Measurements from ENCODE around the gene SNRNP40.

Gene SNRNP40

GRCh38 chr1:31243501-31244286 is 52.9 kb downstream of the SNRNP40 start:
- FAIRE-seq (no peak), DNase-seq (ENCODE audit: insufficient read length) (no peak)
- no peak for TF ChIP-seq POLR2AphosphoS5 (IDR thresholded peaks at IDR 0.05; ENCODE audit: low read depth, low read length)
- no peak for TF ChIP-seq POLR2A (IDR thresholded peaks at IDR 0.05; ENCODE audit: low read depth, low read length)
- TF ChIP-seq TAF1 (IDR thresholded peaks at IDR 0.05; ENCODE audit: borderline replicate concordance, low read depth, low read length), result no peak

GRCh38 chr1:31241321-31241720 is 55.3 kb downstream of the SNRNP40 start:
- no peak for FAIRE-seq
- DNase-seq (ENCODE audit: insufficient read length), result no peak
- TF ChIP-seq POLR2AphosphoS5 (IDR thresholded peaks at IDR 0.05; ENCODE audit: low read depth, low read length) (no peak), TAF1 (IDR thresholded peaks at IDR 0.05; ENCODE audit: borderline replicate concordance, low read depth, low read length) (no peak), POLR2A (IDR thresholded peaks at IDR 0.05; ENCODE audit: low read depth, low read length) (no peak)

- FAIRE-seq (no peak), DNase-seq (ENCODE audit: insufficient read length) (no peak)
- TF ChIP-seq POLR2AphosphoS5 (IDR thresholded peaks at IDR 0.05; ENCODE audit: low read depth, low read length) (no peak), TAF1 (IDR thresholded peaks at IDR 0.05; ENCODE audit: borderline replicate concordance, low read depth, low read length) (no peak), POLR2A (IDR thresholded peaks at IDR 0.05; ENCODE audit: low read depth, low read length) (no peak)
These were observed 56.8 kb downstream of the SNRNP40 start, which contains the start of gene NKAIN1 for GRCh38 chr1:31239653-31240241. Gene NKAIN1 (minus strand): TSS chr1:31239887. CDS start chr1:31239547, 340 bp downstream.

- no peak for FAIRE-seq
- TF ChIP-seq POLR2A (IDR thresholded peaks at IDR 0.05; ENCODE audit: low read depth, low read length) (no peak), TAF1 (IDR thresholded peaks at IDR 0.05; ENCODE audit: borderline replicate concordance, low read depth, low read length) (no peak), POLR2AphosphoS5 (IDR thresholded peaks at IDR 0.05; ENCODE audit: low read depth, low read length) (no peak)
- DNase-seq (ENCODE audit: insufficient read length), result no peak
These were observed 57.5 kb downstream of the SNRNP40 start for GRCh38 chr1:31238986-31239613.

- FAIRE-seq, result no peak
- no peak for TF ChIP-seq POLR2AphosphoS5 (IDR thresholded peaks at IDR 0.05; ENCODE audit: low read depth, low read length)
- TF ChIP-seq POLR2A (IDR thresholded peaks at IDR 0.05; ENCODE audit: low read depth, low read length), result no peak
- no peak for TF ChIP-seq TAF1 (IDR thresholded peaks at IDR 0.05; ENCODE audit: borderline replicate concordance, low read depth, low read length)
- DNase-seq (ENCODE audit: insufficient read length), result no peak
These were observed 58.0 kb downstream of the SNRNP40 start for GRCh38 chr1:31238612-31238985.

- FAIRE-seq (no peak), DNase-seq (ENCODE audit: insufficient read length) (no peak)
- no peak for TF ChIP-seq POLR2AphosphoS5 (IDR thresholded peaks at IDR 0.05; ENCODE audit: low read depth, low read length)
- TF ChIP-seq POLR2A (IDR thresholded peaks at IDR 0.05; ENCODE audit: low read depth, low read length), result no peak
- TF ChIP-seq TAF1 (IDR thresholded peaks at IDR 0.05; ENCODE audit: borderline replicate concordance, low read depth, low read length), result no peak
These were observed 61.7 kb downstream of the SNRNP40 start for GRCh38 chr1:31234870-31235269.

- no peak for TF ChIP-seq TAF1 (IDR thresholded peaks at IDR 0.05; ENCODE audit: borderline replicate concordance, low read depth, low read length)
- TF ChIP-seq POLR2A (IDR thresholded peaks at IDR 0.05; ENCODE audit: low read depth, low read length), result no peak
- TF ChIP-seq POLR2AphosphoS5 (IDR thresholded peaks at IDR 0.05; ENCODE audit: low read depth, low read length), result no peak
- DNase-seq (ENCODE audit: insufficient read length) (no peak), FAIRE-seq (no peak)
These were observed 62.4 kb downstream of the SNRNP40 start for GRCh38 chr1:31234123-31234708.

GRCh38 chr1:31232689-31233088 is 63.9 kb downstream of the SNRNP40 start:
- FAIRE-seq (no peak), DNase-seq (ENCODE audit: insufficient read length) (no peak)
- TF ChIP-seq POLR2AphosphoS5 (IDR thresholded peaks at IDR 0.05; ENCODE audit: low read depth, low read length) (no peak), POLR2A (IDR thresholded peaks at IDR 0.05; ENCODE audit: low read depth, low read length) (no peak), TAF1 (IDR thresholded peaks at IDR 0.05; ENCODE audit: borderline replicate concordance, low read depth, low read length) (no peak)

GRCh38 chr1:31231802-31232201 is 64.8 kb downstream of the SNRNP40 start:
- FAIRE-seq (no peak), DNase-seq (ENCODE audit: insufficient read length) (no peak)
- no peak for TF ChIP-seq POLR2A (IDR thresholded peaks at IDR 0.05; ENCODE audit: low read depth, low read length)

GRCh38 chr1:31230378-31230777 is 66.2 kb downstream of the SNRNP40 start:
- no peak for DNase-seq (ENCODE audit: insufficient read length)
- no peak for TF ChIP-seq POLR2AphosphoS5 (IDR thresholded peaks at IDR 0.05; ENCODE audit: low read depth, low read length)
- no peak for TF ChIP-seq POLR2A (IDR thresholded peaks at IDR 0.05; ENCODE audit: low read depth, low read length)
- no peak for TF ChIP-seq TAF1 (IDR thresholded peaks at IDR 0.05; ENCODE audit: borderline replicate concordance, low read depth, low read length)
- FAIRE-seq, result no peak

- no peak for FAIRE-seq
- TF ChIP-seq TAF1 (IDR thresholded peaks at IDR 0.05; ENCODE audit: borderline replicate concordance, low read depth, low read length) (no peak), POLR2AphosphoS5 (IDR thresholded peaks at IDR 0.05; ENCODE audit: low read depth, low read length) (no peak), POLR2A (IDR thresholded peaks at IDR 0.05; ENCODE audit: low read depth, low read length) (no peak)
These were observed 67.6 kb downstream of the SNRNP40 start for GRCh38 chr1:31228986-31229385.

More at GRCh38 chr1:31228986-31229385, 67.6 kb downstream of the SNRNP40 start:
- DNase-seq (ENCODE audit: insufficient read length), result no peak

Measured in GM12892 (cell line).